Measurements from ENCODE around the gene STYK1. TPM values are rescaled to one million over a fixed set of nuclear protein-coding genes. Genes with fewer than 3 reads are reported as not detected.
A peak's percentile ranks its signal among the peaks of the same experiment; 100 is the strongest.

The STYK1 gene
- polyA plus RNA-seq, 3 donors from 2014 or later = 1.4 to 2.8 (median 1.8) TPM

- H3K9me3 Mint-ChIP-seq = no peaks in the 10 kb centered on the region
- no peak overlapping the region for H3K4me3 Mint-ChIP-seq
- peaks cover 0 to 7% (median 3%) of the 10 kb centered on the region in 3 donors for H3K27me3 Mint-ChIP-seq (ENCODE audit: low read depth in 3 of 3)
- no peak overlapping the region for H3K27ac Mint-ChIP-seq
- no peaks in the 10 kb centered on the region for H3K4me1 Mint-ChIP-seq
- no peaks in the 10 kb centered on the region for H3K36me3 Mint-ChIP-seq
- no peak for DNase-seq
Observed at GRCh38 chr12:10633541-10633940, 40.3 kb downstream of the STYK1 start.

GRCh38 chr12:10632226-10632625, 41.6 kb downstream of the STYK1 start:
- Mint-ChIP-seq H3K36me3 (no peaks in the 10 kb centered on the region), H3K27ac (no peak overlapping the region), H3K27me3 (ENCODE audit: low read depth in 3 of 3) (peaks cover 0 to 7% (median 5%) of the 10 kb centered on the region in 3 donors), H3K4me1 (no peaks in the 10 kb centered on the region), H3K4me3 (no peak overlapping the region), H3K9me3 (no peaks in the 10 kb centered on the region)
- no peak for DNase-seq

- DNase-seq = no peak
- Mint-ChIP-seq H3K36me3 (no peaks in the 10 kb centered on the region), H3K4me1 (no peaks in the 10 kb centered on the region), H3K27me3 (ENCODE audit: low read depth in 3 of 3) (peaks cover 0 to 3% (median 2%) of the 10 kb centered on the region in 3 donors), H3K4me3 (no peak overlapping the region), H3K9me3 (no peaks in the 10 kb centered on the region), H3K27ac (no peak overlapping the region)
Observed at GRCh38 chr12:10624605-10625004, 49.2 kb downstream of the STYK1 start.

GRCh38 chr12:10623131-10623530, 50.7 kb downstream of the STYK1 start:
- Mint-ChIP-seq H3K4me1 (no peaks in the 10 kb centered on the region), H3K27me3 (ENCODE audit: low read depth in 3 of 3) (peaks cover 0 to 2% (median 1%) of the 10 kb centered on the region in 3 donors), H3K27ac (no peak overlapping the region), H3K36me3 (no peaks in the 10 kb centered on the region), H3K4me3 (no peak overlapping the region), H3K9me3 (no peaks in the 10 kb centered on the region)
- DNase-seq = no peak

GRCh38 chr12:10621278-10621677, 52.6 kb downstream of the STYK1 start:
- Mint-ChIP-seq H3K36me3 (no peaks in the 10 kb centered on the region), H3K4me3 (no peak overlapping the region), H3K27ac (no peak overlapping the region), H3K9me3 (no peaks in the 10 kb centered on the region), H3K4me1 (no peaks in the 10 kb centered on the region), H3K27me3 (ENCODE audit: low read depth in 3 of 3) (peaks cover 0 to 2% (median 1%) of the 10 kb centered on the region in 3 donors)
- DNase-seq = no peak

GRCh38 chr12:10620078-10620779, 53.6 kb downstream of the STYK1 start:
- no peaks in the 10 kb centered on the region for H3K4me1 Mint-ChIP-seq
- H3K27ac Mint-ChIP-seq = no peak overlapping the region
- peaks cover 0 to 1% (median under 1%) of the 10 kb centered on the region in 3 donors for H3K27me3 Mint-ChIP-seq (ENCODE audit: low read depth in 3 of 3)
- H3K36me3 Mint-ChIP-seq = no peaks in the 10 kb centered on the region
- no peak for DNase-seq
- no peaks in the 10 kb centered on the region for H3K9me3 Mint-ChIP-seq
- H3K4me3 Mint-ChIP-seq = no peak overlapping the region

GRCh38 chr12:10618338-10618987, 55.4 kb downstream of the STYK1 start:
- H3K4me1 Mint-ChIP-seq = peaks cover 6 to 10% of the 10 kb centered on the region in 2 donors

GRCh38 chr12:10617863-10618262, 56.0 kb downstream of the STYK1 start:
- DNase-seq = no peak
- Mint-ChIP-seq H3K36me3 (no peaks in the 10 kb centered on the region), H3K27ac (no peak overlapping the region), H3K4me3 (no peak overlapping the region), H3K4me1 (peaks cover 11 to 16% of the 10 kb centered on the region in 2 donors), H3K9me3 (no peaks in the 10 kb centered on the region), H3K27me3 (ENCODE audit: low read depth in 3 of 3) (peaks cover 5 to 10% (median 8%) of the 10 kb centered on the region in 3 donors)

More at GRCh38 chr12:10618338-10618987, 55.4 kb downstream of the STYK1 start:
- Mint-ChIP-seq H3K27me3 (ENCODE audit: low read depth in 3 of 3) (peaks cover 2 to 6% (median 3%) of the 10 kb centered on the region in 3 donors), H3K9me3 (no peaks in the 10 kb centered on the region), H3K27ac (no peak overlapping the region), H3K4me3 (no peak overlapping the region), H3K36me3 (no peaks in the 10 kb centered on the region)
- no peak for DNase-seq

- H3K4me3 Mint-ChIP-seq = peak overlapping the region in 4 of 5 donors; percentile 12 to 38 (median 24)
- H3K36me3 Mint-ChIP-seq = peaks cover 0 to 3% (median 3%) of the 10 kb centered on the region in 3 donors
- DNase-seq = no peak
- H3K27me3 Mint-ChIP-seq (ENCODE audit: low read depth in 3 of 3) = peaks cover 5 to 10% (median 9%) of the 10 kb centered on the region in 3 donors
- no peak overlapping the region for H3K27ac Mint-ChIP-seq
- H3K9me3 Mint-ChIP-seq = no peaks in the 10 kb centered on the region
- H3K4me1 Mint-ChIP-seq = peaks cover 23 to 30% of the 10 kb centered on the region in 2 donors
Observed at GRCh38 chr12:10615532-10615931, 58.3 kb downstream of the STYK1 start.

- H3K4me3 Mint-ChIP-seq = peak overlapping the region; percentile 96 to 100 (median 97)
- DNase-seq = no peak
Observed at GRCh38 chr12:10614056-10614370, 59.8 kb downstream of the STYK1 start.

GRCh38 chr12:10613349-10614055, 60.4 kb downstream of the STYK1 start, which contains the start of gene MAGOHB:
MAGOHB (minus strand) TSS chr12:10613609; CDS start chr12:10613532, 77 bp downstream.
- Mint-ChIP-seq H3K27ac (peak within 1 kb of the TSS; percentile 96 to 100 (median 98)), H3K4me1 (peaks cover 23 to 30% of the 10 kb centered on the region in 2 donors), H3K9me3 (no peaks in the 10 kb centered on the region), H3K27me3 (ENCODE audit: low read depth in 3 of 3) (peaks cover 5 to 10% (median 9%) of the 10 kb centered on the region in 3 donors), H3K36me3 (peaks cover 12 to 15% (median 15%) of the 10 kb centered on the region in 3 donors), H3K4me3 (peak within 1 kb of the TSS; percentile 96 to 100 (median 97))
- peak; percentile 95 to 97 (median 96) for DNase-seq

More at GRCh38 chr12:10614056-10614370, 59.8 kb downstream of the STYK1 start:
- Mint-ChIP-seq H3K9me3 (no peaks in the 10 kb centered on the region), H3K27me3 (ENCODE audit: low read depth in 3 of 3) (peaks cover 5 to 10% (median 9%) of the 10 kb centered on the region in 3 donors), H3K4me1 (peaks cover 23 to 30% of the 10 kb centered on the region in 2 donors), H3K36me3 (peaks cover 9 to 15% (median 10%) of the 10 kb centered on the region in 3 donors), H3K27ac (peak overlapping the region; percentile 96 to 100 (median 98))

GRCh38 chr12:10612984-10613348, 60.9 kb downstream of the STYK1 start:
- H3K27me3 Mint-ChIP-seq (ENCODE audit: low read depth in 3 of 3) = peaks cover 5 to 10% (median 9%) of the 10 kb centered on the region in 3 donors
- peaks cover 16 to 20% (median 18%) of the 10 kb centered on the region in 3 donors for H3K36me3 Mint-ChIP-seq
- H3K27ac Mint-ChIP-seq = peak overlapping the region; percentile 96 to 100 (median 98)
- H3K4me3 Mint-ChIP-seq = peak overlapping the region; percentile 96 to 100 (median 97)
- H3K9me3 Mint-ChIP-seq = no peaks in the 10 kb centered on the region
- peaks cover 23 to 30% of the 10 kb centered on the region in 2 donors for H3K4me1 Mint-ChIP-seq
- DNase-seq = no peak

GRCh38 chr12:10612110-10612509, 61.7 kb downstream of the STYK1 start:
- no peak for DNase-seq
- Mint-ChIP-seq H3K4me3 (peak overlapping the region; percentile 47 to 100 (median 96)), H3K27ac (peak overlapping the region; percentile 96 to 100 (median 98)), H3K36me3 (peaks cover 22 to 29% (median 23%) of the 10 kb centered on the region in 3 donors), H3K27me3 (ENCODE audit: low read depth in 3 of 3) (peaks cover 5 to 10% (median 9%) of the 10 kb centered on the region in 3 donors), H3K9me3 (no peaks in the 10 kb centered on the region), H3K4me1 (peaks cover 23 to 30% of the 10 kb centered on the region in 2 donors)
